ENCODE results near the gene ATAD5.

The ATAD5 gene

GRCh38 chr17:30942308-30943079, 110.7 kb downstream of the ATAD5 start:
- TF ChIP-seq SUZ12 (IDR thresholded peaks at IDR 0.05; ENCODE audit: extremely low read depth, insufficient read depth, insufficient read length) (no peak), YY1 (IDR thresholded peaks at IDR 0.05; ENCODE audit: insufficient read depth, insufficient read length) (no peak), ZNF274 (IDR thresholded peaks at IDR 0.05; ENCODE audit: low read depth, low read length) (no peak)
- H3K4me1 ChIP-seq (ENCODE audit: insufficient read depth, insufficient read length), result no peaks in the 10 kb centered on the region
- H3K27me3 ChIP-seq (ENCODE audit: insufficient read depth, insufficient read length), result no peaks in the 10 kb centered on the region
- no peaks in the 10 kb centered on the region for H3K9me3 ChIP-seq (ENCODE audit: insufficient read depth, low read length)
- DNase-seq (ENCODE audit: low read depth, low spot score), result no peak
- H3K36me3 ChIP-seq (ENCODE audit: insufficient read depth, insufficient read length, low read length), result no peaks in the 10 kb centered on the region
- H3K4me3 ChIP-seq (ENCODE audit: insufficient read length, low read depth), result no peak overlapping the region
- H3K9ac ChIP-seq (ENCODE audit: insufficient read length, low read depth), result no peak overlapping the region

Measured in NT2/D1 (cell line).